NCI-H1417 treated with DMSO at 0.1 percent for 48 hours (cell line): ENCODE measurements around the gene FBXL17.
"Not testable (repeated sequence)": the region's sequence is repeated elsewhere in the genome, so short reads cannot be mapped to it uniquely, and the experiment has no call there.

Source experiments
- DNase-seq: peaks from one replicate; lab custom pipeline; 2025; lab: John Stamatoyannopoulos, UW

FBXL17 gene

GRCh38 chr5:108381954-108382783, at the start of gene FBXL17:
Gene FBXL17 (minus strand): TSS chr5:108382098.
- DNase-seq: no peak

DNA sequence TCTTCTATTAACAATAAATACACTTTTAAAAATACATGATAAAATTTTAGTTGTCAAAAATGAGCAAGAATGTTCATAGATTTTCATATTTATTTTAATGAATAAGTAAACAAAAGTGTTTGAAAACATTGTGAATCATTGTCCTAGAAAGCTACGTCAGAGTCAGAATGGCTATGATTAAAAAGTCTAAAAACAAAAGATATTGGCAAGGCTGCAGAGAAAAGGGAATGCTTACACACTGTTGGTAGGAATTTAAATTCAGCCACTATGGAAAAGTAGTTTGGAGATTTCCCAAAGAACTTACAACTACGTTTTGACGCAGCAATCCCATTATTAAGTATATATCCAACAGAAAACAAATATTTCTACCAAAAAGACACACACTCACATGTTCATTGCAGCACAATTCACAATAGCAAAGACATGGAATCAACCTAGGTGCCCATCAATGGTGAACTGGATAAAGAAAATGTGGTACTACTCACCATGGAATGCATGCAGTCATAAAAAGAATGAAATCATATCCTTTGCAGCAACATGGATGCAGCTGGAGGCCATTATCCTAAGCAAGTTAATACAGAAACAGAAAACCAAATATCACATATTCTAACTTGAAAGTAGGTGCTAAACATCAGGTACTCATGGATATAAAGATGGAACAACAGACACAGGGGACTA, 49.2 kb upstream of the FBXL17 start:
- no peak for DNase-seq

DNA sequence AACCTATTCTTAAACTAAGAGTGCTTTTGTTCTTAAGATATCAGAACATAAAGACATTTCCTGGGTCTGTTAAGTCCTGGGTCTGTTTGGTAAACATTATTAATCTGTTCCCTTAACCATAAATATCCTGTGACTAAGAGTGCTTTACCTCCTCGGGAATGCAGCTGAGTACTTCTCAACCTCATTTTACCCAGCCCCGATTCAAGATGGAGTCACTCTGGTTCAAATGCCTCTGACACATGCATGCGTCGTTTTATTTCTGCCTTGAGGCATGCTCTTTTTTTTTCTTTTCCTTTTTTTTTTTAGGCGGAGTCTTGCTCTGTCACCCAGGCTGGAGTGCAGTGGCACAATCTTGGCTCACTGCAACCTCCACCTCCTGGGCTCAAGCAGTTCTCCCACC, 39.8 kb upstream of the FBXL17 start:
- no peak for DNase-seq

DNA sequence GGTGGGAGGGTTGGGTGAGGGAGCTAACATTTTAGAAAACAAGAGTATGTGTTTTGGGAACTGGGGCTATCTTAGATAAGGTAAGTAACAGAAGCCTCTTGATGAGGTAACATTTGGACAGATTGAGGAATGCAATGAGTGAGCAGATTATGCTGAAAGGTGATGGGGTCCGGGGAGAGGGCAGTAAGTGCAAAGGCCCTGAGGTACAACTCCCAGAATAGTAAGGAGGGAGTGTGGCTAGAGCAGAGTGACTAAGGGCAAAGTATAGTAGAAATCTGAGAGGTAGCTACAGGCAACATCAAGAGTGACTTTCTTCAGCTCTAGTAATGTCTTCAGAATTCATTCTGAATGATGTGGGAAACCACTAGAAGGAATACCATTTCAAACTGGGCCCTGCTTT, 38.9 kb upstream of the FBXL17 start:
- no peak for DNase-seq

GRCh38 chr5:108420158-108420557, 38.3 kb upstream of the FBXL17 start:
- DNase-seq: no peak

DNA sequence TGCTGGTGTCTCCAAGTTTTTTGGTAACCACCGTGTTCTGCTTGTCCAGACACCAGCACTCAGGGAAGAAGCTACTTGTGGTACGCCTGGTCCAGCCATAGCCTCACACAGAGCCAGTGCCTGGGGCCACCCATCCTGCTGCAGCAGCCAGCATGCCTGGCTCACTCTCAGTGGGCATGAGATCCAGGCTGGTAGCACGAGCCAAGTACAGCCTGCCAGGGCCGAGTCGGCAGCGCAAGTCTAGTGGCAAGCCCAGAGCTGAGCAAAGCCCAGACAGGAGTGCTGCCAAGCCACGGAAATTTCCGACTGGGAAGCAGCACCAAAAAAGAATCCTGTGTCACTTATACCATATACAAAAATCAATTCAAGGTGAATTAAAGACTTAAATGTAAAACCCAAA, 36.3 kb upstream of the FBXL17 start:
- no peak for DNase-seq

DNA sequence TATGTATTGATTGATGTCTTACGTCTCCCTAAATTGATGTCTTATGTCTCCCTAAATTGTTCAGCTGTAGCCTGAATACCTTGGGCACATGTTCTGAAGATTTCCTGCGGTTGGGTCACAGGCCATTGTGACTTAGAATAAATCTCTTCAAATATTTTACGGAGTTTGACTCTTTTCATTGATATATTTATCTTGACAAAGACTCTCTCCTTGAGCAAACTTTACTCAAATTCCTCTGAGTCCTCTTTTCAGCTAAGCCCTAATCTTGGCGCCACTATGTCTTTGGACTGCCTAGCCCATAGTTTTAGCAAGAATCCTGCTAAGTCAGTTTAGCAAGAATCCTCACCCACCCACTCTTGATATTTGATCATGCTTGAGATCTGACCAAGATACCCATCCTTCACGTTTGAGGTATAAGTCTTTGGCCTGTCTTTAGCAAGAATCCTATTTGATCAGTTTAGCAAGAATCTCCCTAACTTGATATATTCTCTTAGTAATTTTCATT, 35.3 kb upstream of the FBXL17 start:
- DNase-seq: no peak

DNA sequence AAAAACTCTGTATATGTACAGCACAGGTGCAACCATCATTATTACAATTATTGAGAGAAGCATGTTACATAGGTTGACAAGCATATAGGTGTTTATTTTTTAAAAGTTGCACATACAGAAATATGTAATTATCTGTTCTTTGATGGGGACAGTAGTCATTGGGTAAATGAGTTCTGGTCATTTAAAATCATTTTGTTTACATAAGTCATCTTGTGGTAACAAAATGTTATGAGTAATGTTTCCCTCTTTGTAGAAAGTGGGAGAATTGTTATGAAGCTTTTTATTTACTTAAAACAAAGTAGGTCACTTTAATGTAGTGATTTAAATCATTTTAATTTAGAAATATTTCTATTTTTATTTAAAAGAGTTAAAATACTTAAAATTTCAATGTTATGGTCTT, 33.8 kb upstream of the FBXL17 start:
- no peak for DNase-seq

- DNase-seq: no peak
These were observed 27.9 kb upstream of the FBXL17 start for GRCh38 chr5:108409786-108410185.

- not testable (repeated sequence) for DNase-seq
These were observed 23.3 kb upstream of the FBXL17 start for GRCh38 chr5:108405201-108405600.

DNA sequence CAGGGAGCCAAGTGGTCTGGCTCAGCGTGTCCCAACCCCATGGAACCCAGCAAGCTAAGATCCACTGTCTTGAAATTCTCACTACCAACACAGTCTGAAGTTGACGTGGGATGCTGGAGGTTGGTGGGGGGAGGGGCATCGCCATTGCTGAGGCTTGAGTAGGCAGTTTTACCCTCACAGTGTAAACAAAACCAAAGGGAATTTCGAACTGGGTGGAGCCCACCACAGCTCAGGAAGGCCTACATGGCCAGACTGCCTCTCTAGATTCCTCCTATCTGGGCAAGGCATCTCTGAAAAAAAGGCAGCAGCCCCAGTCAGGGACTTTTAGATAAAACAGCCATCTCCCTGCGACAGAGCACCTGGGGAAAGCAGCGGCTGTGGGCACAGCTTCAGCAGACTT, 17.1 kb upstream of the FBXL17 start:
- DNase-seq: no peak

GRCh38 chr5:108396837-108397236, 14.9 kb upstream of the FBXL17 start:
- DNase-seq: not testable (repeated sequence)

DNA sequence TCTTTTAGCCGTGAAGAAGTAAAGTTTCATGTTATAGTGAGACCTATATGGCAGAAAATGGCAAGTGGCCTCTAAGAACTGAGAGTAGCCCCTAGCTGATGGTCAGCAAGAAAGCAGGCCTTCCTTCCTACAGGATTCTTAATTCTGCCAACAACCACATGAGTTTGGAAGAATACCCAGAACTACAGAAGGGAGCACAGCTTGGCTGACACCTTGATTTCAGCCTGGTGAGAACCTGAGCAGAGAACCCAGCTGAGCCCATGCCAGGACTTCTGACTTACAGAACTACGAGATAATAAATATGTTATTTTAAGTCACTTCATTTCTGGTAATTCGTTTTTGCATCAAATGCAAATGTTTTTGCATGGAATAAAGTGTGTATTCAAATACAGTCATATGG, 5.9 kb upstream of the FBXL17 start:
- DNase-seq: no peak

DNA sequence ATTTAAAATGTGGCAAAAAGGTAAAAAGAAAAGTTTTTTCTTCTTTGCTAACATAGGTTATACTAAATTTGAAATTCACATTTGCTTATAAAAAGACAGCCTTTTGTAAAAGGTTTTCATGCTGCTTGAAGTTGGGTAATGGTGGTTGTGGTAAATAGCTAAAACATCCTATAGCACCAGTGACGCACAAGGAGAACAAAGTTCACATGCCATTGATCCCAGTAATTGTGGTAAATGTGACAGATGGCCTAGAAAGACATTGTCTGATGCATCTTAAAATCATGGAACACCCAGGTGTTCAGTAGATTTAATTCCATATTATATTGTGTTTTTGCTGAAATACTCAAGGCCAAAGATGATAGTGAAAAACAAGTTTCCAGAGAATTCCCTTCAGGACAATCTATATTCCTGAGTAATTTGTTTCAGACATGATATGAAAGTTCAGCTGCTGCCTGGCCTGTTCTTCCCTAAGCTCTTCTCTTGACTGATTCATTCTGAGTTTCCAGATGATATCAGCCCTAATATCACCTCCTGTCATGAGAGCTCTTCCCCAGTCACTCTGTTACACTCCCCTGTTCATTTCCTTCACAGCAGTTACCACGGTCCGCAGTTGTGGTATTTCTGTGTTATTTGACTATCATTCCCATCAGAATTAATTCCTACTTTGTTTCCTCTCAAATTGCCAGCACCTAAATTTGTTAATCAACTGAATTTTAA, 4.6 kb upstream of the FBXL17 start:
- no peak for DNase-seq

DNA sequence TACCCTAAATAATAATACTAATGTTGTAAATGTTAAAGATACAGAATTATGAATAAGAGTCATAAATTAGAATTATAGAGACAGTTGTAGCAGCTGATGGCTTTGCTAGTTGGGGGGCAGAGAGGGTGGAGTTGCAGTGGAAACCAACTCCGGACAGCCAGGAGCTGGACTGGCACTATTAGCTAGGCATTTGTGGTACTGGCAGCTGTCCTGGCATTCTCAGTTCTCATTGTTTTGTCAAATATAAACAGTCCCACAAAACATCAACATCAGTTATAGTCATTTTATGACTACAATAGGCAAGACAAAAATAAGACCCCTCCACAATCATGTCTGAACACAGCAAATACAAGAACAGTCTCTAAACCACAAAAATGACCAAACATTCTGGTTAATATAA, 2.8 kb upstream of the FBXL17 start:
- no peak for DNase-seq

DNA sequence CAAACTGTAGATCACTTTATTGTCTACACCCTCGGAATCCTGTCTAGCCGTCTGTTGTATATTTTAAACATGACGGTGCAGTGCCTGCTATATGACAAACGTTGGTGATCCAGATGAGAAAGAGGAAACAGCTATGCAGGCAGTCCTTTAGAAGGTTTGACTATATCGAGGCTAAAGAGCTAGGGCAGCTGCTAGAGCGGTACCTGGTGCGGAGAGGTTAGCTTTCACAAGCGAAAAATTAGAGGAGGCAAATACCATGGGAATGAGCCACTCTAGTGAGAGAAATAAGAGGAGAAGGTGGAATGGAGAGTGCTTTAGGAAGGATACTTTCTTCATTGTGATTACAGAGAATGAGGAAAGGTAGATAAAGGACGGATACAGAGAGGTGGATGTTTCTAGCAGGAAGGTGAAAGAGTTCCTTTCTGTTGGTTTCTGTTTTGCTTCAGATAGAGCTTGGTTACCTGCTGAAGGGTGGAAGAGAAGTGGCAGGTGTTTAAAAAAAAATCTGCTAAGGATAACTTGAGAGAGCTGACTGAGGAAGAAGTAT, 959 bp upstream of the FBXL17 start:
- DNase-seq: no peak

DNA sequence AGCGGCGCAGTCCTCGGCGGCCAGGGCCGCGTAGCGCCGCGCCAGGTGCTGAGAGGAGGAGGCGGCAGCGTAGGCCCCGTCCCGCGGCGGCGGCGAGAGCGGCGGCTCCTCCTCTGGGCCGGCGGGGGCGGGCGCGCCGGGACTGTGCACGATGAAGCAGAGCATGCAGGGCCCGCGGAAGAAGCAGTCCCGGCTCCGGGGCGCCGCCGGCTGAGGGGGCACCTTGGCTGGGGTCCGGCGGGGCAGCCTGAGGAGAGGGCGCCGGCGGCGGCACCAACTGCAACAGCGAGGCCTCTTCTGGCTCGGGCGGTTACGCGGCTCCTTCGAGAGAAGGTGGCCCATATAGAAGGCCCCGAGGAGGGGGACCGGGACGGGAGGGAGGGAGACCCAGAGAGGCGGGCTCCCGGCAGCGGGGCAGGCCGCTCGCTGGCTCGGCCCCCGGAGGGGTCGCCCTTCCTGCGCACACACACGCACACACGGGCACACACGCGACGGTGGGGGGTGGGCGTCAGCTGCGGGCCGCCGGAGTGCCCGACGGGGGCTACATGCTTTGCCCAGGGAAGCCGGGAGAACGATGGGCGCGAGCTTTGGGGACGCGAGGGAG, 446 bp downstream of the FBXL17 start:
- DNase-seq: no peak

- DNase-seq: no peak
These were observed 1.2 kb downstream of the FBXL17 start for GRCh38 chr5:108380531-108381349.

GRCh38 chr5:108379722-108380530, 2.0 kb downstream of the FBXL17 start:
- no peak for DNase-seq

DNA sequence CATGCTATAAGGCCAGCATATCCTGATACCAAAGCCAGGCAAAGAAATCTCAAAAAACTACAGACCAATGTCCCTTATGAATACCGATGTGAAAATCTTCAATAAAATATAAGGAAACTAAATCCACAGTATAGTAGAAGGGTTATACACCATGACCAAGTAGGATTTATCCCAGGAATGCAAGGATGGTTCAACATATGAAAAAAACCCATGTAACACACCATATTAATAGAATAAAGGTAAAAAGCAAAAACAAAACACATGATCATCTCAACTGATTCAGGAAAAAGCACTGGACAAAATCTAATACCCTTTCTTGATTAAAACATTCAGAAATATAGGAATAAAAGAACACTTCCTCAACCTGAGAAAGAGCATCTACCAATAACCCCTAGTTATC, 6.1 kb downstream of the FBXL17 start:
- DNase-seq: no peak
